G401 (cell line): Measurements from ENCODE around the gene DHRSX. TPM values are rescaled to one million over a fixed set of nuclear protein-coding genes. Genes with fewer than 3 reads are reported as not detected.
A peak's percentile ranks its signal among the peaks of the same experiment; 100 is the strongest.
"Not testable (repeated sequence)": the region's sequence is repeated elsewhere in the genome, so short reads cannot be mapped to it uniquely, and the experiment has no call there.

ENCODE experiments used
- DNase-seq: peaks from one replicate; pipeline ENCODE4 v3.0.0-alpha.2; 2015; ENCODE audit warnings: low spot score
- in situ Hi-C: cut with HindIII; loops from 2 replicates; pipeline ENCODE4 v1.10.0; 2016; ENCODE audit warnings: low sequenced_read_pairs, mixed read lengths
- total RNA-seq: library from RNA; depleted of rRNA; stranded (reverse); fragments of >200 nt; shearing (Covaris generic); gene quantifications from 2 replicates; pipeline ENCODE4 v1.2.3, GENCODE V29; 2014

Gene DHRSX
- total RNA-seq, 1 experiment from 2014 or later: 12.9 TPM

DNA sequence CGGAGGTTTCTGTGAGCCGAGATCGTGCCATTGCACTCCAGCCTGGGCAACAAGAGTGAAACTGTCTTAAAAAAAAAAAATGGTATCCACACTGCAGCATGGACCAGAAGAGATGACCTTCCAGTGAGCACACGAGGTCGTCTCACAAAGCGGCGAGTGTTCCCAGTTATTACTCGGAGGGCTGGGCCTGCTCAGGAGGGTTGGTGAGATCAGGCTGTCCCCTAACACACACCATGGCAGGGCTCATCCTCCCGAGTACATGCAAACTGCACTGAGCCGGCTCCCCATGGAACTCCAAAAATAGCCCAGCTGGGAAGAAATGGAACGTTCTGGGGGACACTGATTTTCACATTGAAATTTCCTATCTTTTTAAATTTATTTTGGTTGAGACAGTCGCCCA is 19.2 kb downstream of the DHRSX start:
- in situ Hi-C loops, DNase-seq: not testable (repeated sequence)

DNA sequence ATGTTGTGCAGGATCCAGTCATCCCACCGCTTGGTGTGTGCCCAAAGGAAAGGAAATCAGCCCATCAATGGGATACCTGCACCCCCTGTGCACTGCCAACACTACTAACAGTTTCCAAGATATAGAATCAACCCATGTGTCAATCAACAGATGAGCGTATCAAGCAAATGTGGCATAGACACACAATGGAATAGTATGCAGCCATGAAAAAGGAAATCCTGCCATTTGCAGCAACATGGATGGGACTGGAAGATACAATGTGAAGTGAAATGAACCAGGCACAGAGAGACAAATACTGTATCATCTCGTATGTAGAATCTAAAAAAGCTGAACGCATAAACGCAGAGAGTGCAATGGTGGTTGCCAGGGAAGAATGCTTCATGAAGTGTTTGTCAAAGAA is 20.8 kb downstream of the DHRSX start:
- in situ Hi-C loops, DNase-seq: not testable (repeated sequence)

DNA sequence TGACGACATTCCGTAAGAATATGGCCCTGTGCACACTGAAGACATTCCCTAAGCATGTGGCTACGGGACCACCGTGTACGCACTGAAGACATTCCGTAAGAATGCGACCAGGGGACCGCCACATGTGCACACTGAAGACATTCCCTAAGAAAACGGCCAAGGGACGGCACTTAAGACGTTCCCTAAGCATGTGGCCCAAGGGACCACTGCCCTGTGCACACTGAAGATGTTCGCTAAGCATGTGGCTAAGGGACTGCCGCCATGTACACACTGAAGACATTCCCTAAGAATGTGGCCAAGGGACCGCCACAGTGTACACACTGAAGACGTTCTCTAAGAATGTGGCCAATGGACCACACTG is 21.4 kb downstream of the DHRSX start:
- in situ Hi-C loops: no loop called here
- DNase-seq: no peak

DNA sequence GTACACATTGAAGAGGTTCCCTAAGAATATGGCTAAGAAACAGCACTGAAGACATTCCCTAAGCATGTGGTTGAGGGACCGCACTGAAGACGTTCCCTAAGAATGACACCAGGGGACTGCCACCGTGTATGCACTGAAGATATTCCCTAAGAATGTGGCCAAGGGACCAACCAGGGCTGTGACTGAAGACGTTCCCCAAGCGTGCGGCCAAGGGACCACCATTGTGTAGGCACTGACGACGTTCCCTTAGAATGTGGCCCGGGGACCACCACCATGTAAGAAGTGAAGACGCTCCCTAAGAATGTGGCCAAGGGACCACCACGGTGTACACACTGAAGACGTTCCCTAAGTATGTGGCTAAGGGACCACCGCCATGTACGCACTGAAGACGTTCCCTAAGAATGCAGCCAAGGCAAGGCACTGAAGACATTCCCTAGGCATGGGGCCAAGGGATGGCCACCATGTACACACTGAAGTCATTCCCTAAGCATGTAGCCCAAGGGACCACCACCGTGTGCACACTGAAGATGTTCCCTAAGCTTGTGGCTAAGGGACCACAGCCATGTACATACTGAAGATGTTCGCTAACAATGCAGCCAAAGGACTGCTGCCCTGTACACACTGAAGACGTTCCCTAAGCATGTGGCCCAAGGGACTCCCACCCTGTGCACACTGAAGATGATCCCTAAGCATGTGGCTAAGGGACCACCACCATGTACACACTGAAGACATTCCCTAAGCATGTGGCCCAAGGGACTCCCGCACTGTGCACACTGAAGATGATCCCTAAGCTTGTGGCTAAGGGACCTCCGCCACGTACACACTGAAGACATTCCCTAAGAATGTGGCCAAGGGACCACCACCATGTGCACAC is 22.0 kb downstream of the DHRSX start:
- in situ Hi-C loops: no loop called here
- no peak for DNase-seq

DNA sequence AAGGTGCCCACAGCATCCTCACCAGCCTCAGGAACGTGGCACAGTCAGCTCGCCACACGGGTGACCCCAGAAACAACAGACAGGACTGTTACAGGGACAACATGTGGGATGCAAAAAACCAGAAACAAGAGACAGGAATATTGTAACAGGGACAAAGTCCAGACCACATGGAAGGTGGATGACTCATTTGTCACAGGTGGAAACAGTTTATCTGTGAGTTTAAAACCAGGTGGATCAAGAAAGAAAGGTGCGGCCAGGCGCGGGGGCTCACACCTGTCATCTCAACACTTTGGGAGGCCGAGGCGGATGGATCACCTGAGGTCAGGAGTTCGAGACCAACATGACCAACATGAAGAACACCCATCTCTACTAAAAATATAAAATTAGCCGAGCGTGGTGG is 23.5 kb downstream of the DHRSX start:
- in situ Hi-C loops, DNase-seq: not testable (repeated sequence)

DNA sequence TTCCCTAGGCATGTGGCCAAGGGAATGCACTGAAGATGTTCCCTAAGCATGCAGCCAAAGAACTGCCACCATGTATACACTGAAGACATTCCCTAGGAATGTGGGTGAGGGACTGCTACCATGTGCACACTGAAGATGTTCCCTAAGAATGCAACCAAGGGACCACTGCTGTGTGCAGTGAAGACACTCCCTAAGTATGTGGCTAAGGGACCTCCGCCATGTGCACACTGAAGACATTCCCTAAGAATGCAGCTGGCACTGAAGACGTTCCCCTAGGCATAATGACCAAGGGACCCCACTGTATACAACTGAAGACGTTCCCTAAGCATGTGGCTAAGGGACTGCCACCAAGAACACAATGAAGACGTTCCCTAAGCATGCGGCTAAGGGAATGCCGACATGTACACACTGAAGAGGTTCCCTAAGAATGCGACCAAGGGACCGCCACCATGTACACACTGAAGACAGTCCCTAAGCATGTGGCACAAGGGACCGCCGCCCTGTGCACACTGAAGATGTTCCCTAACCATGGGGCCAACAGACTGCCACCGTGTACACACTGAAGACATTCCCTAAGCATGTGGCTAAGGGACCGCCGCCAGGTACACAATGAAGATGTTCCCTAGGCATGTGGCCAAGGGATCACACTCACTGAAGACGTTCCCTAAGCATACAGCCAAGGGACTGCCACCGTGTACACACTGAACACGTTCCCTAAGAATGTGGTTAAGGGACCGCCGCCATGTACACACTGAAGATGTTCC is 25.6 kb downstream of the DHRSX start:
- peak; percentile 15 for DNase-seq
- in situ Hi-C loops: no loop called here

DNA sequence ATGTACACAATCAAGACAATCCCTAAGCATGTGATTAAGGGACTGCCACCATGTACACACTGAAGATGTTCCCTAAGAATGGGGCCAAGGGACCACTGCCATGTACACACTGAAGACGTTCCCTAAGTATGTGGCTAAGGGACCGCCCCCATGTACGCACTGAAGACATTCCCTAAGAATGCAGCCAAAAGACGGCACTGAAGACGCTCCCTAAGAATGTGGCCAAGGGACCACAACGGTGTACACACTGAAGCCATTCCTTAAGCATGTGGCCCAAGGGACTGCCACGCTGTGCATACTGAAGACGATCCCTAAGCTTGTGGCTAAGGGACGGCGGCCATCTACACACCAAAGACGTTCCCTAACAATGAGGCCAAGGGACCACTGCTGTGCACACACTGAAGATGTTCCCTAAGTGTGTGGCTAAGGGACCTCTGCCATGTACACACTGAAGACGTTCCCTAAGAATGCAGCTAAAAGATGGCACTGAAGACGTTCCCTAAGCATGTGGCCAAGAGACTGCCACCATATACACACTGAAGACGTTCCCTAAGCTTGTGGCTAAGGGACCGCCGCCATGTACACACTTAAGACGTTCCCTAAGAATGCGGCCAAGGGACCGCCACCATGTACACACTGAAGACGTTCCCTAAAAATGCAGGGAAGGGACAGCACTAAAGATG is 26.4 kb downstream of the DHRSX start:
- peak; percentile 26 for DNase-seq
- in situ Hi-C loops: no loop called here

DNA sequence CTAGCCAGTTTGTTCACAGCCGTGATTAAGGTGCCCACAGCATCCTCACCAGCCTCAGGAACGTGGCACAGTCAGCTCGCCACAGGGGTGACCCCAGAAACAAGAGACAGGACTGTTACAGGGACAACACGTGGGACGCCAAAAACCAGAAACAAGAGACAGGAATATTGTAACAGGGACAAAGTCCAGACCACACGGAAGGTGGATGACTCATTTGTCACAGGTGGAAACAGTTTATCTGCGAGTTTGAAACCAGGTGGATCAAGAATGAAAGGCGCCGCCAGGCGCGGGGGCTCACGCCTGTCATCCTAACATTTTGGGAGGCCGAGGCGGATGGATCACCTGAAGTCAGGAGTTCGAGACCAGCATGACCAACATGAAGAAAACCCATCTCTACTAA is 27.7 kb downstream of the DHRSX start:
- in situ Hi-C loops, DNase-seq: not testable (repeated sequence)

DNA sequence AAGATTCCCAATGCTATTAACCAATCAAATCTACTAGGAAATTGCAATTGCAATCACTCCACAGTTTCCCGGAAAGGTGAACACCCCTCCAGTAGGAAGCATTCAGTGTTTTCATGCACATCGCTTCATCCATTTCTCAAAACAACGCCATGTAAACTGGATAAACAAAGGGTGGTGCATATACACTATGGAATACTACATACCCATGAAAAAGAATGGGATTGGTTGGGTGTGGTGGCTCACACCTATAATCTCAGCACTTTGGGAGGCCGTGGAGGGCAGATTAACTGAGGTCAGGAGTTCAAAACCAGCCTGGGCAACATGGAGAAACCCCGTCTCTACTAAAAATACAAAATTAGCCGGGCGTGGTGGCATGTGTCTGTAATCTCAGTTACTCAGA is 29.1 kb downstream of the DHRSX start:
- DNase-seq: no peak
- in situ Hi-C loops: no loop called here

DNA sequence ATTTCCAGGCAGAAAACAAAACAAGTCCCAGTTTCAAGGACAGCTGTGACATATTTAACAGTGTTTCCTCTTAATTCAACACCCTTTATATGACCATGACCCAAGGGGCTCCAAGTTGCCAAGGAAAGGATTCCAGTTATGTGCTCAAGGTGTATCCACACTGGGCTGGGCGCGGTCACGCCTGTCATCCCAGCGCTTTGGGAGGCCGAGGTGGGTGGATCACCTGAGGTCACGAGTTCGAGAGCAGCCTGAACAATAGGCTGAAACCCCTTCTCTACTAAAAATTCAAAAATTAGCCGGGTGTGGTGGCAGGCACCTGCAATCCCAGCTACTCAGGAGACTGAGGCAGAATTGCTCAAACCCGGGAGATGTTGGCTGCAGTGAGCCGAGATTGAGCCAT is 29.6 kb downstream of the DHRSX start:
- DNase-seq, in situ Hi-C loops: not testable (repeated sequence)

DNA sequence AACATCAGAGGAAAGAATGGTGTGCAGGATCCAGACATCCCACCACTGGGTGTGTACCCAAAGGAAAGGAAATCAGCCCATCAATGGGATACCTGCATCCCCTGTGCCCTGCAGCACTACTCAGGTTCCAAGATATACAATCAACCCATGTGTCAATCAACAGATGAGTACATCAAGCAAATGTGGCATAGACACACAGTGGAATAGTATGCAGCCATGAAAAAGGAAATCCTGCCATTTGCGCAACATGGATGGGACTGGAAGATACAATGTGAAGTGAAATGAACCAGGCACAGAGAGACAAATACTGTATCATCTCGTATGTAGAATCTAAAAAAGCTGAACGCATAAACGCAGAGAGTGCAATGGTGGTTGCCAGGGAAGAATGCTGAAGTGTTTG is 30.9 kb downstream of the DHRSX start:
- in situ Hi-C loops: not testable (repeated sequence)

DNA sequence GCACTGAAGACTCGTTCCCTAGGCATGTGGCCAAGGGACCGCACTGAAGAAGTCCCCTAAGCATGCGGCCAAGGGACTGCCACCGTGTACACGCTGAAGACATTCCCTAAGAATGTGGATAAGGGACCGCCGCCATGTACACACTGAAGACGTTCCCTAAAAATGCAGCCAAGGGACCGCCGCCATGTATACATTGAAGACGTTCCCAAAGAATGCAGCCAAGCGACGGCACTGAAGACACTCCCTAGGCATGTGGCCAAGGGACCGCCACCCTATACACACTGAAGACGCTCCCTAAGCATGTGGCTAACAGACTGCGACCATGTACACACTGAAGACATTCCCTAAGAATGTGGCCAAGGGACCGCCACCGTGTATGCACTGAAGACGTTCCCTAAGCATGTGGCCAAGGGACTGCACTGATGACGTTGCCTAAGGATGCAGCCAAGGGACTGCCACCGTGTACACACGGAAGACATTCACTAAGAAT is 31.5 kb downstream of the DHRSX start:
- DNase-seq: no peak
- in situ Hi-C loops: no loop called here

More for the DNA sequence above, 30.9 kb downstream of the DHRSX start:
- DNase-seq: not testable (repeated sequence)

DNA sequence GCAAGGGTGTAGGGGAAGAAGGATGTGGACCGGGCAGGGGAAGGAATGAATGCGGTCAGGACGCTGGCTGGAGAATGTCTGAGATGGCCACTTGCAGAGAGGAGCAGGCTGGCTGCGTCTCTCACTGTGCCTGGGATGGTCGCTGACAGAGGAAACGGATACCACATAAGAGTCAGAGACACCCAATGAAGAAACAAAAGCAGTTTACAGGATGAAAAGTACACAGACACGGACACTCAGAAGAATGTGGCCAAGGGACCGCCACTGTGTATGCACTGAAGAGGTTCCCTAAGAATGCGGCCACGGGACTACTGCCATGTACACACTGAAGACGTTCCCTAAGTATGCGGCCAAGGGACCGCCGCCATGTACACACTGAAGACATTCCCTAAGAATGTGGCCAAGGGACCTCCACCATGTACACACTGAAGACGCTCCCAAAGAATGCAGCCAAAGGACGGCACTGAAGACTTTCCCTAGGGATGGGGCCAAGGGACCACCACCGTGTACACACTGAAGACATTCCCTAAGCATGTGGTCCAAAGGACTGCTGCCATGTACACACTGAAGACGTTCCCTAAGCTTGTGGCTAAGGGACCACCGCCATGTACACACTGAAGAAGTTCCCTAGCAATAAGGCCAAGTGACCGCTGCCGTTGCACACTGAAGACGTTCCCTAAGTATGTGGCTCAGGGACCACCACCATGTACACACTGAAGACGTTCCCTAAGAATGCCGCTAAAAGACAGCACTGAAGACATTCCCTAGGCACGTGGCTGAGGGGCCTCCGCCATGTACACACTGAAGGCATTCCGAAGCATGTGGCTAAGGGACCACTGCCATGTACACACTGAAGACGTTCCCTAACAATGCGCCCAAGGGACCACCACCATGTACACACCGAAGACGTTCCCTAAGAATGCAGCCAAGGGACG is 32.2 kb downstream of the DHRSX start:
- no peak for DNase-seq
- in situ Hi-C loops: no loop called here

DNA sequence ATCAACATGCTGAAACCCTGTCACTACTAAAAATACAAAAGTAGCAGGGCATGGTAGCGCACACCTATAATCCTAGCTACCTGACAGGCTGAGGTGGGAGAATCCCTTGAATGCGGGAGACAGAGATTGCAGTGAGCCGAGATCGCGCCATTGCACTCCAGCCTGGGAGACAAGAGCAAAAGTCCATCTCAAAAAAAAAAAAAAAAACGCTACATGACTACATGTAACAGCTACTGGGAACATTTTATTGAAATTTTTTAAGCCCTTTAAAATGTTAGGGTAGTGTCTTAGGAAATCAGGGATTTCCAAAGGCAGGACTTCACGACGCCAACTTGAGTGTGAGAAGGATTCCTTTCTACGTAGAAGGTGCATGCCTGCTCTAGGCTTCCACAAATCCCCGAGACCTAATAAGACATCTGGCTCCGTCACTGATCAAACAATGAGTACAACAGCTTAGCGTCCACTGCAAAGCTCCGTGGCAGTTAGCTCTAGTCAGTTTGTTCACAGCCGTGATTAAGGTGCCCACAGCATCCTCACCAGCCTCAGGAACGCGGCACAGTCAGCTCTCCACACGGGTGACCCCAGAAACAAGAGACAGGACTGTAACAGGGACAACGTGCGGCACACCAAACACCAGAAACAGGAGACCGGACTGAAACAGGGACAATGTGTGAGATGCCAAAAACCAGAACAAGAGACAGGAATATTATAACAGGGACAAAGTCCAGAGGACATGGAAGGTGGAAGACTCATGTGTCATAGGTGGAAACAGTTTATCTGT is 33.7 kb downstream of the DHRSX start:
- DNase-seq: no peak
- in situ Hi-C loops: no loop called here

DNA sequence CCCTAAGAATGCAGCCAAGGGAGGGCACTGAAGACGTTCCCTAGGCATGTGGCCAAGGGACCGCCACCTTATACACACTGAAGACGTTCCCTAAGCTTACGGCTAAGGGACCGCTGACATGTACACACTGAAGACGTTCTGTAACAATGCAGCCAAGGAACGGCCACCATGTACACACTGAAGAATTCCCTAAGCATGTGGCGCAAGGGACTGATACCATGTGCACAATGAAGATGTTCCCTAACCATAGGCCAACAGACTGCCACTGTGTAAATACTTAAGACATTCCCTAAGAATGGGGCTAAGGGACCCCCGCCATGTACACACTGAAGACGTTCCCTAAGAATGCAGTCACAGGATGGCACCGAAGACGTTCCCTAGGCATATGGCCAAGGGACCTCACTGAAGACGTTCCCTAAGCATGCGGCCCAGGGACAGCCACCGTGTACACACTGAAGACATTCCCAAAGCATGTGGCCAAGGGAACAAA is 36.1 kb downstream of the DHRSX start:
- peak; percentile 70 for DNase-seq
- in situ Hi-C loops: no loop called here

DNA sequence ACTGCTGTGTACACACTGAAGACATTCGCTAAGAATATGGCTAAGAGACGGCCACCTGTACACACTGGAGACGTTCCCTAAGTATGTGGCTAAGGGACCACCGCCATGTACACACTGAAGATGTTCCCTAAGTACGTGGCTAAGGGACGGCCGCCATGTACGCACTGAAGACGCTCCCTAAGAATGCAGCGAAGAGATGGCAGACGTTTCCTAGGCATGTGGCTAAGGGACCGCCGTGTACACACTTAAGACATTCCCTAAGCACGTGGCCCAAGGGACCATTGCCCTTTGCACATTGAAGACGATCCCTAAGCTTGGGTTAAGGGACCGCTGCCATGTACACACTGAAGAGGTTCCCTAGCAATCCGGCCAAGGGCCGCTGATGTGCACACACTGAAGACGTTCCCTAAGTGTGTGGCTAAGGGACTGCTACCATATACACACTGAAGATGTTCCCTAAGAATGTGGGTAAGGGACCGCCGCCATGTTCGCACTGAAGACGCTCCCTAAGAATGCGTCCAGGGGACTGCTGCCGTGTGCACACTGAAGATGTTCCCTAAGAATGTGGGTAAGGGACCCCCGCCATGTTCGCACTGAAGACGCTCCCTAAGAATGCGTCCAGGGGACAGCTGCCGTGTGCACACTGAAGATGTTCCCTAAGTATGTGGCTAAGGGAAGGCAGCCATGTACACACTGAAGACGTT is 36.7 kb downstream of the DHRSX start:
- DNase-seq: peak; percentile 71
- in situ Hi-C loops: no loop called here

DNA sequence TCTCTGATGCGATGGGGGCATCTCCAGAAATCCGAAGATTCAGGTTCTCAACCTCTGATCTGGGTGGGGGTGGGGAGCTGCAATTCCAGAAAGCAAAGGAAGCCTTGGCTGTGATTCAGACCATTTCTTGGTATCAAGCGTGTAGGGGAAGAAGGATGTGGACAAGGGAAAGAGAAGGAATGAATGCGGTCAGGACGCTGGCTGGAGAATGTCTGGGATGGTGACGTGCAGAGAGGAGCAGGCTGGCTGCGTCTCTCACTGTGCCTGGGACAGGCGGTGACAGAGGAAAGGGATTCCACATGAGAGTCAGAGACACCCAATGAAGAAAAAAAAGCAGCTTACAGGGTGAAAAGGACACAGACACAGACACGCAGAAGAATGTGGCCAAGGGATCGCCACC is 37.3 kb downstream of the DHRSX start:
- in situ Hi-C loops, DNase-seq: not testable (repeated sequence)
